ELF-1 (cell line): ENCODE data around the gene PFKL.

Experiments used
- DNase-seq: peaks from one replicate; pipeline ENCODE4 v3.0.0-alpha.2; 2016; ENCODE audit warnings: low read depth, low spot score

The PFKL gene

DNA sequence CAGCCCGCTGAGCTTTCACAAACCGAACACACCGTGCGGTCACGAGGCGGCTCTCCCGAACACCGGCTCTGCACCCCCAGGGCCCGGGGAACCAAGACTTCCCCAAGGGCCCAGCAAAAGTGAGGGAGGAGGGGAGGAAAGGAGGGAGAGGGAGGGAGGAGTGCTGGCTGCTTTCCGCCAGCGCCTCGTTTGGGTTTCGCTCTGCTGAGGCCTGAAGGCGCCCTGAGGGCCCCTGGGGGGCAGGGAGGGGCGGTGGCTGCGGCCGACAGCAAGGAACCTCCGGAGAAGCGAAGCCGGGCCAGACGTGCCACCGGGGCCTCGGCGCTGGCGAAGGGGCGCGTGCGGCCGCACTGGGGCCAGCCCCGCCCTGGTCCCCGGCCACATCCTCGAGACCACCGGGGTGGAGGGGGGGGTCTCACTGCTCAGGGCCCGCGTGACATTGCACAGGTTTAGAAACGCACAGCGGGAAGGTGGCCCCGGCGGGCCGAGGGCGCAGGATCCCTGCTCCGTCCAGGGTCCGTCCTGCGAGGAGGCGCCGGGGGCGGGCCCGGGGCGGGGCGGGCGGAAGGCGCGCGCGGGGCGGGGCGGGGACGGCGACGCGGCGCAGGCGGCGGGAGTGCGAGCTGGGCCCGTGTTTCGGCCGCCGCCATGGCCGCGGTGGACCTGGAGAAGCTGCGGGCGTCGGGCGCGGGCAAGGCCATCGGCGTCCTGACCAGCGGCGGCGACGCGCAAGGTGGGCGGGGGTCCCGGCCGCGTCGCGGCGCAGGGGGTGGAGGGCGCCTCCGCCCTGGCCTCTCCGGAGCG, at the start of gene PFKL:
Gene PFKL, plus strand, starts transcription at position 596 of the 804 bp plus-strand sequence. Its CDS starts 53 bp downstream, at position 649.
- peak; percentile 82 for DNase-seq

DNA sequence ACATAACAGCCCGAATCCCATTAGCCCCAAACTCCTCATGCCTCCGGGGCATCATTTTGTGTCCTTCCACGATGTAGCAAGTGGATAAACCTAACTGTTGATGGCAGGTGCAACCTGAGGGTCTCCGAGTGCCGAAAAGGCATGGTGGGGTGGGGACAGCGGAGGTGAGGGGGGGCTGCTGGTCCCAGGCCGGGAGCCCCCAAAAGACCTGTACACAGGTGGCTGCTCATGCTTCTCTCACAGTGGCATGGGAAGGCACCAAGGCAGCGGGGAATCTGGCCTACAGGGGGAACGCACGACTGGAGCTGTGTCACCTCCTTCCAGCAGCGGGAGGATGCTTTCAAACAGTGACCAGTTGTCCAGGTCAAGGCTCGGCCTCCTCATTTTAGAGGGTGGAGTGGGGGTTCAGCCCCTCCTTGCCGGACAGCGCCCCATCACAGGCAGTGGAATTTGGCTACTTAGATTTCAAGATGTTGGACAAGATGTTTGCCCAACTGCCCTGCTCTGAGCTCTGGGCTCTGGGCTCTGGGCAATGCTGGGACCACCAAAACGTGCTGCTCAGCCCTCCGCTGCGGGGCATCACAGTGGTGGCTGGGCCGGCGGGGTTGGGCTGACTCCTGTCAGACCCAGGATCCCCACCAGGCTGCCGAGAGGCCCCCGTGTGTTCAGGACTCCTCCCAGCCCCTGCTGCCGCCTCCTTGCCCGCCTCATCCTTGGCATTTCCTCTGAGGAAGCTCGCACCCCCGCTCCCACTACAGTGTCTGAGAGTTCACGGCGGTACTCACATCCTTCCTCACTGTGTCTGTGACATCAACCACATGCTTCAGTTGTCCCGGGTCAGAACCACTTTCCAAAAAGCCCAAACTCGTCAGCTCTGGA, 45.8 kb upstream of the PFKL start:
- no peak for DNase-seq

DNA sequence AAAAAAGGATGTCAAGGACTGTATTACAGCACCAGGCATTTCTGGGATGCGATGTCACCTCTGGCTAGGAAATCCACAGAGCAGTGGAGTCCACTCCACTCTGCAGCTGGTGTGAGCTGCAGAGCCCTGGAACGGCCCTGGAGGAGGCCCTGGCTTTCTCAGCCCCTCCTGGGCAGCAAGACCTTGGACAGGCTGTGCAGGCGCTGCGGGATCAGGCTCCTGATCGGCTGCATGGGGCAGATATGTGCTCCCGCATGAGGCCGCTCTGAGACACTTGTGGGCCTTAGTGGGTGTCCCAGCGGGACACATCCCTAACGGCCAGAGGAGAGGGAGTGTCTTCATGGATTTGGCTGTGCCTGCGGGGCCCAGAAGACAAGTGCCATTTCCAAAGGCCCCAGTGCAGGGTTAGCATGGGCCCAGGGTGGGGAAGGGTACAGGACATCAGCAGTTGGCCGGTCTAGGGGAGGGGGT, 44.3 kb upstream of the PFKL start:
- DNase-seq, result no peak

DNA sequence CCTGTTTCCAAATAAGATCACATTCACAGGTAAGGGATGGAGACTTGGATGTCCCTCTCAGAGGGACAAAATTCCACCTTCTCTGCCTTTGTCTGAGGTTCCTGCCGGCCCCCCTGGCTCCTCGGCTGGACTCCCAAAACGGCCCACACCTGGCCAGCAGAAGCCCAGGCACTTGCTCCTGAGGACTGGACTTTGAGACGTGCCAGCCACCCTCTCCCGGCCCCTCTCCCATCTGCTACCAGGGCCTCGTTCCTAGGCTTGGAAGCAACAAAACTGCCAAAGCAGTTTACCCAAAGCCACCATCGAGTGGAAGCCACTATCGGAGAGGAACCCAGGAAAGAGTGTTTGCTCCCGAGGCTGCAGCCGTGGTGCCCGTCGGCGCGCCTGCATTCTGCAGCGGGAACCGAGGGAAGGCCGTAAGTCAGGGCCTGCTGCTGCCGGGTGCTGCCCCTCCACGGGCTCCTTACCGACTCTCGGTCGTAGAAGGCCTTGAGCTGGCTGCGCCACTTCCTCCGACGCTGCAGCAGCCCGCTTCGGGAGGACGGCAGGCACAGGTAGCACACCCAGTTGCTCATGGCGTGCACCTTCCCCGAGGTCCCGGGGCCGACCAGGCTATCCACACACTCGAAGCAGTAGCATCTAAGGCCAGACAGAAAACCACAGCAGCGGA, 41.7 kb upstream of the PFKL start:
- no peak for DNase-seq

DNA sequence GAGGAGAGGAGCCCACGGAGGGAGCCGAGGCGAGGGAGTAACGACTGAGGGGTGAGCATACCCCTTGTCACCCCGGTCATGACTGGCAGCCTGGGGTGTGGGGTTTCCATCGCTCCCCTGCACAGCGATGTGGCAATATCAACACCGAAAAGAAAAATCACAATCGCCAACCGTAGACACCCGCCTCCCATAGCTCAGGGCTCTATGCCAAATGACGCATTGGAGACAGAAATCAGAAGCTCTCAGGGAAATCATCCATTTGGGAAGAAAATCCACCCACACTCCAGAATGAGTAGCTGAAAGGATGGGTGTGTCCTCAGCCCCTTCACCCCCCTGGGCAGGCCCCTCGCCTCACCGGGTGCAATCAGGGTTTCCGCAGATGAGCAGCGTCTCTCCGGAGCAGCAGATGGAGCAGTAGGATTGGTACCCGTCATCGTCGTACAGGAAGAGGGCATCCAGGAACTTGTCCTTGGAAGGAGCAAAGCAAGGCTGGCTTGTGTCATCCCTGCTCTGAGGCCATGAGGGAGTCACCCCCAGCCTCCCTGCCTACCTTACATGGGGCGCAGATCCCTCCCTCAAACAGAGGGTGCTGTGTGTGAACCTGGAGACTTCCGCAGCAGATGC, 40.7 kb upstream of the PFKL start:
- DNase-seq, result no peak

DNA sequence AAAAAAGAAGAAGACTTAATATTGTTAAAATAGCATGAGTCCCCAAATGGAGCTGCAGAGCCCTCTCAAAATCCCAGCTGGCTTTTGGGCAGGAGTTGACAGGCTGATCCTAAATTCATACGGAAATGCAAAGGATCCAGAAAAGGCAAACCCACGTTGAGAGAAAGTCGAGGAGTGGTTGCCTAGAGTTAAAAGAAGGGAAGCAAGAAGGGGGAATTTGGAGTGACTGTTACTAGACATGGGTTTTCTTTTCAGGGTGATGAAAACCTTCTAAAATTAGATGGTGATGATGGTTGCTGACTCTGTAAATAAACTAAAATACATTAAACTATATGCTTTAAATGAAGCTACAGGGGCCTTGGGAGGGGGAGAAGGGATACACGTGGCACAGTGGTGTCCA, 39.8 kb upstream of the PFKL start:
- no peak for DNase-seq

DNA sequence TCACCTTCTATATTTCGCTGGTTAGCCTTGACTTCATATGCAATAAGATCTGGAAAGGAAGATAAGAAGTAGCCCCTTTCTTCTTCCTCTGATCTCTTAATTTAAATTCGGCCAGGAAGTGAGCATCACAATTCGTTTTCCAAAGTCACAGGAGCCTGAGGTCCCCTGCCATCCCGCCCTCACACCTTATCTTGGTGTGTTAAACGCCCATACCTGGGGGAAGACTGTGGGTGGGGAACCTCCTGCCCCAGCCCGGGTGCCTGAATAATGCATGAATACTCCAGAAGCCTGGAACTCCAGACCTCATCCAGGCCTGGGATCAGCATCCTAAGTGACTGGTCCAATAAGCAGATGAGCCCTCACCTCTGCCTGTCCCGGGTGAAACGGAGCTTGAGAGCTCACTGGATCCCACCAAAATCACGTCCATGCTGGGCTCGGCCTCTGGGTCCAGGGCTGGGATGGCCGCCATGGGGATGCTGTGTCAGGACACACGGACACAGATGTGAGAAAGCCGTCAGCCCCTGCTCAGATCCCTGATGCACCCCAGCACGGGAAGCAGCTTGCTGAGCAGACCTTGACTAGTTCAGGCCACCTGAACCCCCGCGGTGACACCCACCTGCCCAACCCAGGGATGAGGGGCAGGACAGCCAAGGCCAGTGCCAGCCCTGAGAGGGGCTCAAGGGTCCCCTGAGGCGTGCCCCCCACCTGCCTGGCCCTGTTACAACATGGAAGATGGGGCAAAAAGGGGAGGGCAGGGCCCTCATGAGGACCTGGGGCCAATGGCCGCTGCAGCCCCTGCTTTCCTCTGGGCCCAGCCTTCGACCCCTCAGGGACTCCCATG, 38.8 kb upstream of the PFKL start:
- no peak for DNase-seq

DNA sequence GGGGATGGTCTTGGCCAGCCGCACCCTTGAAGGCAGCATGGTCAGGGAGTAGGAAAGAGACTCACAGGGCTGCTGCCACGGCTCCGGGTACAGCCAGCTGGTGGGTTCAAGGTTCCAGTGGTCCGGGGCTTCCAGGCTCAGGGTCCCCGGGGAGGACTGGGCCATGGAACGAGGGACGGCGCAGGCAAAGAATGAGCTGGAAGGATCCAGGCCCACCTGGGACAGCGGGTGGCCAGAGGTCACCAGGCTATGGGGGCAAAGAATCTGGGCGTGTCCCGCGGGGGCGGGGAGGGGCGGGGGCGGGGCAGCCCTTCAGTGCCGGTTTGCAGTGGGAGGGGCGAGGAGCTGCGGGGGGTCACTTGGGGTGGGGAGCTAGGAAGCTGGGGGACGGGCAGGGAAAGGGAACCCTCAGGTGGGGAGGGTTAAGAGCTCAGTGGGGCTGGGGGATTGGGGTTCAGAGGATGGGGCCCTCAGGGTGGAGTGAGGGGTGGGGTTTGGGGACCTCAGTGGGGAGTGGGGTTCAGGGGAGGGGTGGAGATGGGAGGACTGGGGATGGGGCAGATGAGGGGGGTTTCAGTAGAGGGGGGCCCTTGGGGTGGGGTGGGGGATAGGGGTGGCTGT, 38.1 kb upstream of the PFKL start, which contains the start of gene DNMT3L:
Gene DNMT3L, minus strand, starts transcription at position 223 of the 621 bp plus-strand sequence. CDS start 638 bp downstream, outside the sequence.
- DNase-seq, result no peak

DNA sequence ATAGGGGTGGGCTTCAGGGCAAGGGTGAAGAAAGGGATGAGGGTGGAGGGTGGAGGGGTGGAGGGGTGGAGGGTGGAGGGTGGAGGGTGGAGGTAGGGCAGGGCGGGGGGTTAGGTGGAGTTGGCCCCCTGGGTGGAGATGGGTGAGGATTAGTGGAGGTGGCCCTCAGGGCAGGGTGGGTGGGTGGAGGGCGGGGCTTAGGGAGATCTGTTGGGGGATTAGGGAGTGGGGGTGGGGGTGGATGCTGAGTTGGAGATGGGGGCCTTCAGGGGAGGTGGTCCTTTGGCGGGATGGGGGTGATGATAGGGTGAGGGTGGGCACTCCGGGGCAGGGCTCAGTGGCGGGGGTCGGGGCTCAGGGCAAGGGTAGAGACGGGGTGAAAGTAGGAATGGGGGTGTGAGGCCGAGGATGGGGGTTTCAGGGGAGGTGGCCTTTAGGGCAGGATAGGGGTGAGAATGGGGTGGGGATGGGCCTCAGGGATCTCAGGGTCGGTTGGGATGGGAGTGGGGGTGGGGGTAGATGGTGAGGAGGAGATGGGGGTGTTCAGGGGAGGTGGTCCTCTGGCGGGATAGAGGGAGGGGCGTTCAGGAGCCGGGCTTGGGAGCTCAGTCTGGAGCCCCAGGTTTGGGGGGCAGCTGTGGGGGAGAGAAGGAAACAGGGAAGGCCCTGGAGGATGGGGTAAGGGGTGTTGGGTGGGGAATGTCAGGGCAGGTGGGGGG, 37.4 kb upstream of the PFKL start:
- no peak for DNase-seq

DNA sequence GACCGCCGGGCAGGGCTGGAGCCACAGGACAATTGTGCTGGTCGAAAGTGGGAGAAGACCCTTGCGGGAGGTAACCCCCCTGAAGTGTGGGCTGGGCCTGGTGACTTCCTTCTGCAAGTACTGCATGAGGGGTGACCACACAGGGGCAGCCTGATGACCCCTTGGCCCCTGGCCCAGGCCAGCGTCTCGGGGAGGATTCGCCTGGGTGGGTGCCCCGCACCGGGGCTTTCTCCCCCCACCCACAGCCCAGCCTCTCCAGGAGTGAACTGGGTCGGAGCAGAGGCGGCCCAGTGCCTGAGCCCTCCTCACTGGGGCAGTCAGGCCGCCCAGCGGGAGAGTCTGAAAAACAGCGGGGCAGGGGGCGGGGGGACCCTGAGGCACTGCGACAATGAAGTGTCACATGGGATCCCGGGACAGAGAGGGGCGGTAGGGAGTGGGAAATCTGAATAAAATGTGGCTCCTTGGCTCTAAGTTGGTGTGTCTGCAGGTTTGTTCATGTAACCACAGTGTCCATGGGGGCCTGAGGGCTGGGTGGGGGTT, 36.6 kb upstream of the PFKL start:
- peak; percentile 94 for DNase-seq

DNA sequence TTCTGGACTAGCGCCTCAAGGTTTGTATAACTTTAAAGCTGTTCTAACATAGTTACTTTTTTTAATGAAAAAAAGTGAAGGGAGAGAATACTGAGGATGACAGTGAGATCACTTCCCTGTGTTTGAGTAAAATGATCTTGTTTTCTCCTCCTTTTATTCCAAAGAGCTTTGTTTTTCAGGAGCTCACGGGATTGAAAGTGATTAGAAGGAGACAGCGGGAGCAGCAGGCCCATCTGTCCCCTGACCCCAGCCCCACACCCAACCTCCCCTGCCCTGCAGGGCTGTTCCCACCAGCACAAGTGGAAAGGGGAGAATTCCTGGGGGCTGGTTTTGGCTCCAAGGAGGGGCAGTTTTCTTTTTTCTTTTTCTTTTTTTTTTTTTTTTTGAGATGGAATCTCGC, 36.1 kb upstream of the PFKL start:
- DNase-seq, result no peak

DNA sequence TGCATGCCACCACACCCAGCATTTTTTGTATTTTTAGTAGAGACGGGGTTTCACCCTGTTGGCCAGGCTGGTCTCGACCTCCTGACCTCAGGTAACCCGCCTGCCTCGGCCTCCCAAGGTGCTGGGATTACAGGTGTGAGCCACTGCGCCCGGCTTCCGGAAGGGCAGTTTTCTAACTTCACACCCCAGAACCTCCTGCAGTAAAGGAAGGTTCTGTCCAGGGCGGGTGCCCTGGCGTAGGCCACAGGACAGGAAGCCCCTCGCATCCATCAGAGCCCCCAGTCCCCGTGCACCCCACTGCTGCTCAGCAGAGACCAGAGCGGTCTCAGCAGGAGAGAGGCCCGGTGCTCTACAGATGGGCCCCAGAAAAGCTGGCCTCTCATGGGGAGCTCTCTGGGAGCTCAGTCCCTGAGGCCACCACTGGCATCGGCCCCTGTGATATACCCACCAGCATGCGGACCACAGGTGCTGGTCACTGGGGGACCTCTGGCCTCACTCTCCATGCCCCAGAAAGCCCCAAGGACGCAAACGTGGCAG, 34.1 kb upstream of the PFKL start:
- peak; percentile 0 for DNase-seq

DNA sequence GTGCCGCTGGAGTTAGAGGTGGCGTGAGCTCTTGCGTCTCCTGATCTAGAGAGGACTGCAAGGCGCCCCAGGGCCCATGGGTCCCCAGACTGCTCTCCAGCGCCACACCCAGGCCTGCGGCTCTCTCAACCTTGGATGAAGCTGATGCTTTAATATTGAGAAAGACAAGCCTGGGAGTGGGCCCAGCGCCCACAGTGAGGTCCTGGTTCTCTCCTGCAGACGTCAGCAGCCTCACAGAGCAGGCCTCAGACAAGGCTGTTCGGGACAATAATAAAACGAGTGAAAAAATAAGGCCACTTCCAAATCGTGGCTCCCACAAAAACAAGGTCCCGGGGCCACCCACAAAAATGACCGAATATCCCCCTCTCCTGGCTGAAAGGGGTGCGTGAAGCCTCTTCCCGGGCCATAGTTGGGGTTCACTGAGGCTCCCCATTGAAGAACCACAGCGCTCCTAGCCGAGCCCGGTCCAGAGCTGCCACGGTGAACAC, 32.2 kb upstream of the PFKL start:
- DNase-seq, result peak; percentile 22

DNA sequence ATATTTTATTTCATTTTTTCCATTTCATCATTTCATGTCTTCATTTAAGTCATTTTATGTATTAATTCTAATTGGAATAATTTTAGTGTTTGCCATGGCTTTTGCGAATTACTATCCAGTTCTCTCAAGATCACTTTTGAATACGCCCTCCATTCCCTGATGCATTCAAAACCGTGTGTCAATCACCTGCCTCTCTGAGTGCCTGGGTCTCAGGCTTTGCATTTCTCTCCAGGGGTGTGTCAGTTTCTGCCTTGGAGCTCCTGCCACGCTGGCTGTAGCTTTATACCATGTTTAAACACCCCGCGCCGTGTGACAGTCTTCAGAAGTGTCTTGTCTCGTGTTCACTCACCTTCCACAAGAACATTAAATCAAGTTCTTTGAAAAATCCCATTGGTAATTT, 30.8 kb upstream of the PFKL start:
- DNase-seq, result no peak

DNA sequence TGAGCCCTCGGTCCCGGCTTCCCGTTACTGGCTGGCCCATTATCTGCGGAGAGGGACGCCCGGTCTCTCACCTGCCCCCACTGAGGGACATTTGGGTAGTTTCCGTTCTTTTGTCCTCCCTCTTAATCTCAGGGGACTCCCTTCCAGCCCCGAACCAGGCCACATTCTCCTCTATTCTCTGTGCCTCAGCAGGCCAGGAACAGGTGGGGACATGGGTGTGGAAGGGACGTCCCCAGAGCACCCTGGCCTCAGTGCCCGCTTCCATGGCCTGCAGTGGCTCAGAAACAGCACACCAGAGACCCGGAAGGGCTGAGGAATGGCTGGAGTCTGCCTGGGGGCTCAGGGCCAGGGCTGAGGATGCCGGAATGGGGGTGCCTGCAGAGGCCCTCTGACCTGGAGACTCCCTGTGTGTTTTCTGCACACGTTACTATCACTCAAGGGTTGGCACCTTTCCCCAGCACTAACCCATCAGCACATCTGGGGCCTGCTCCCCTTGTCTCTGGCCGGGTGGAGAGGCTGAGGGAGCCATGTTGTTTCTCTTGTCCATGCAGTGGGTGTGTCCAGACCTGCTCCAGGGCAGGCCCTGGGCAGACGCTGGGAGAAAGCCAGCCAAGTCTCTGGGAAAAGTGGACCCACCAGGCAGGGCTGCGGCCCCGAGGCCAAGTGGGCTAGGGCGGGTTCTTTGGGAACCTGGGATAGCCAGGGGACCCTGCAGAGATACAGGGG, 28.1 kb upstream of the PFKL start:
- DNase-seq, result no peak

DNA sequence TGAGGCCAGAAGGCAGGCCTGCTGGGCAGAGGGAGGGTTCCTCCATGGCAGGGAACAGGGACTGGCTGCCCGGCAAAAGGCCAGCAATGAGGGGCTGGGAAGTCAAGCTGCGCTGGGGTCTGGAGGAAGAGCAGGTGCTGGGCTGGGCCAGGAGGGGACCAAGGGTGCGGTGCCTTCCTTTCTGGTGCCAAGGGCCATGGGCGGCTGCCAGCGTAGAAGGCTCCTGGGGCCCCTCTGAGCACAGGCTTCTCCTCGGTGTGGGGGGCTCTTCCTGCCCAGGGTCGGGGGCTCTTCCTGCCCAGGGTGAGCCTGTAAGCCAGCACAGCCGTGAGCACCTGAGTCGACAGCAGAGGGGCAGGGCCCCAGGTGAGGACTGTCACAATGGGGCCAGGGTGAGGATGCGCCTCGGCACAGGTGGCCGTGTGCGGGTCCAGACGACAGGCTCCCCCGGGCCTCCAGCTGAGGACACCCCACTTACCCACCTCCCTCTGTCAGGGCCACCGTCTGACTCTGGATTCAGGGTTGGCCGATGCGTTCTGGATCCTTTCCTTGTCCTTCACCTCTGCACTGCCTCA, 27.5 kb upstream of the PFKL start:
- no peak for DNase-seq

DNA sequence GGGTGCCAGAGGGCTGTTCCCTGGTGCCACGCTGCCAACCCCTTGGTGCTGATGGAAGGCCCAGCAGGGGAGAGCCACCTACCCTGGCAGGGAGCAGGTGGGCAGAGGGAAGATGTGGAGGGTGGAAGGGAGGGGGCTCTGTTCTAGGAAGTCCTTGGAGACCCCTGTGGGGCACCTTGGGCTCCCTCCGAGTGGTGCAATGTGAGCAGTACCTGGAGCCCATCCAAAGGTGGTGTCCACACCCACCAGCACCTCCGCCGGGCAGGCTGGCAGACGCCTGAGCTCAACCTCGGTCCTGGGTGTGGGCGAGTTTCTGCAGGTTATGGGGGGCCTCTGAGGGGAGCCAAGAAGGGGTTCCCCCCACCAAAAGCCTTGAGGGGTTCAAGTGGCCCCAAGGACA, 26.8 kb upstream of the PFKL start:
- DNase-seq, result no peak

DNA sequence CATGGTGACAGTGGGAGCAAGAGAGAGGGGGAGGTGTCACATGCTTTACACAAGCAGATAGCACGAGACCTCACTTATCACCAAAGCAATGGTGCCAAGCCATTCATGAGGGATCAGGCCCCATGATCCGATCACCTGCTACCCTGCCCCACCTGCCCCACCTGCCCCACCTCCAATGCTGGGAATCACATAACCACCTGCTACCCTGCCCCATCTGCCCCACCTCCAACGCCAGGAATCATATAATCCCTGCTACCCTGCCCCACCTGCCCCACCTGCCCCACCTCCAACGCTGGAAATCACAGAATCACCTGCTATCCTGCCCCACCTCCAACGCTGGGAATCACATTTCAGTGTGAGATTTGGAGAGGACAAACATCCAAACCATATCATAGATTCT, 24.8 kb upstream of the PFKL start:
- no peak for DNase-seq
